Sigmoid colon (tissue), 4 donors: ENCODE measurements around the gene TMEM25.

Source experiments
- CTCF ChIP-seq, 4 experiments: fragments of 450-650 bp in 3 of 4; fragments of 200-600 bp in 1 of 4; IDR thresholded peaks; one replicate each; pipeline ENCODE4 v1.5.1; 2016 to 2019; ENCODE audit warnings: antibody characterized with exemption in 4 of 4, mild to moderate bottlenecking in 3 of 4, moderate library complexity in 2 of 4
- EP300 ChIP-seq, 4 donors: sonication (generic); formaldehyde crosslinking; IDR thresholded peaks; one replicate each; pipeline ENCODE4 v1.6.1; 2017; ENCODE audit warnings: antibody characterized with exemption in 4 of 4
- POLR2A ChIP-seq, 2 donors: fragments of 450-650 bp; IDR thresholded peaks; one replicate each; pipeline ENCODE4 v1.6.1; 2016; ENCODE audit warnings: antibody characterized with exemption in 2 of 2, mild to moderate bottlenecking in 2 of 2, moderate library complexity in 2 of 2
- POLR2AphosphoS5 ChIP-seq, 4 donors: sonication (generic); formaldehyde crosslinking; IDR thresholded peaks; one replicate each; pipeline ENCODE4 v1.6.1; 2017; ENCODE audit warnings: antibody characterized with exemption in 4 of 4

GRCh38 chr11:118536726-118537125 lies 5.7 kb downstream of the TMEM25 start:
- TF ChIP-seq CTCF (IDR thresholded peaks at IDR 0.05) (no peak), POLR2A (IDR thresholded peaks at IDR 0.05) (no peak), EP300 (IDR thresholded peaks at IDR 0.05) (no peak), POLR2AphosphoS5 (IDR thresholded peaks at IDR 0.05) (no peak)
